ENCODE measurements around the gene NAA35.
"Not testable (repeated sequence)": the region's sequence is repeated elsewhere in the genome, so short reads cannot be mapped to it uniquely, and the experiment has no call there.

The NAA35 gene

DNA sequence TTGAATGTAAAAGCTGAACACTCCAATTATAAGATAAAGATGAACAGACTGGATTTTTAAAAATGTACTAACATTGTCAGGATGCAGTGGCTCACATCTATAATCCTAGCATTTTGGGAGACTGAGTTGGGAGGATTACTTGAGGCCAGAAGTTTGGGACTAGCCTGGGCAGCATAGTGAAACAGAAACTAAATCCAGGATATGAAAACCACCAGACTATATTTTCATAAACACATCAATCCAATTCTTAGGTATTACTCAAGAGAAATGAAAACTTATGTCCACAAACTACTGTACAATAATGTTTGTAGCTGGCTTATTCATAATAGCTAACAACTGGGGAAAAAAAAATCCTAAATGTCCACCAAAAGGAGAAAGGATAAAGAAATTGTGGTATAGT lies 26.8 kb upstream of the NAA35 start:
- Histone ChIP-seq H3K27me3 (ENCODE audit: control insufficient read depth in 1 of 2, insufficient read depth in 2 of 2, low read length in 2 of 2) (no peaks in the 10 kb centered on the region), H3K4me3 (ENCODE audit: low read depth in 1 of 2, low read length in 2 of 2) (no peak overlapping the region), H3K9me3 (ENCODE audit: control insufficient read depth in 1 of 2, low read length in 2 of 2) (no peaks in the 10 kb centered on the region), H3K36me3 (ENCODE audit: control insufficient read depth in 1 of 2, insufficient read depth in 2 of 2, low read length in 2 of 2) (no peaks in the 10 kb centered on the region), H3K27ac (ENCODE audit: low read depth, low read length) (no peak overlapping the region), H3K9ac (ENCODE audit: low read depth in 1 of 2, low read length in 2 of 2) (no peak overlapping the region), H3K4me1 (ENCODE audit: control insufficient read depth in 1 of 2, insufficient read depth in 2 of 2, low read length in 2 of 2) (no peaks in the 10 kb centered on the region)

DNA sequence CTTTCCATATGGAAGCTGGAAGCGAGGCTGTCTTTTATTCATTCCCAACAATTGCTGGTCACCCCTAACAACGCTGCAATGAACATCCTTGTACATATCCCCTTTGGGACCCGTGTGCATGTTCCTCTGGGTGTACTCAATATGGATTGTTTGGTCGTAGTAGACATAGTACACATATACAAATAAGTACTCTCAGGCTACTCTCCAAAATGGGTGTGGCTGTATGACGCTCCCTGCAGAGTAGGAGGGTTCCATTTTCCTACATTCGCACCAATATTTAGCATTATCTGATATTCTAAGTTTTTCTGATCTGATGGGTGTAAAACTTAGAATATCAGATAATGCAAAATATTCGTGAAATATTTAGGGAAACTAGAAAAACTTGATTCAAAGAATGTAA lies 23.2 kb upstream of the NAA35 start:
- Histone ChIP-seq H3K9me3 (ENCODE audit: control insufficient read depth in 1 of 2, low read length in 2 of 2) (no peaks in the 10 kb centered on the region), H3K4me3 (ENCODE audit: low read depth in 1 of 2, low read length in 2 of 2) (no peak overlapping the region), H3K27me3 (ENCODE audit: control insufficient read depth in 1 of 2, insufficient read depth in 2 of 2, low read length in 2 of 2) (no peaks in the 10 kb centered on the region), H3K9ac (ENCODE audit: low read depth in 1 of 2, low read length in 2 of 2) (no peak overlapping the region), H3K4me1 (ENCODE audit: control insufficient read depth in 1 of 2, insufficient read depth in 2 of 2, low read length in 2 of 2) (no peaks in the 10 kb centered on the region), H3K36me3 (ENCODE audit: control insufficient read depth in 1 of 2, insufficient read depth in 2 of 2, low read length in 2 of 2) (no peaks in the 10 kb centered on the region), H3K27ac (ENCODE audit: low read depth, low read length) (no peak overlapping the region)

GRCh38 chr9:85925493-85925892 lies 15.5 kb upstream of the NAA35 start:
- Histone ChIP-seq H3K4me3 (ENCODE audit: low read depth in 1 of 2, low read length in 2 of 2) (no peak overlapping the region), H3K27ac (ENCODE audit: low read depth, low read length) (no peak overlapping the region), H3K36me3 (ENCODE audit: control insufficient read depth in 1 of 2, insufficient read depth in 2 of 2, low read length in 2 of 2) (no peaks in the 10 kb centered on the region), H3K9ac (ENCODE audit: low read depth in 1 of 2, low read length in 2 of 2) (no peak overlapping the region), H3K4me1 (ENCODE audit: control insufficient read depth in 1 of 2, insufficient read depth in 2 of 2, low read length in 2 of 2) (no peaks in the 10 kb centered on the region), H3K9me3 (ENCODE audit: control insufficient read depth in 1 of 2, low read length in 2 of 2) (no peaks in the 10 kb centered on the region), H3K27me3 (ENCODE audit: control insufficient read depth in 1 of 2, insufficient read depth in 2 of 2, low read length in 2 of 2) (no peaks in the 10 kb centered on the region)

GRCh38 chr9:85927076-85927475 lies 13.9 kb upstream of the NAA35 start:
- H3K4me3 ChIP-seq (ENCODE audit: low read depth in 1 of 2, low read length in 2 of 2) = no peak overlapping the region
- H3K9me3 ChIP-seq (ENCODE audit: control insufficient read depth in 1 of 2, low read length in 2 of 2) = no peaks in the 10 kb centered on the region
- no peak overlapping the region for H3K9ac ChIP-seq (ENCODE audit: low read depth in 1 of 2, low read length in 2 of 2)
- no peaks in the 10 kb centered on the region for H3K4me1 ChIP-seq (ENCODE audit: control insufficient read depth in 1 of 2, insufficient read depth in 2 of 2, low read length in 2 of 2)
- H3K27ac ChIP-seq (ENCODE audit: low read depth, low read length) = no peak overlapping the region
- H3K27me3 ChIP-seq (ENCODE audit: control insufficient read depth in 1 of 2, insufficient read depth in 2 of 2, low read length in 2 of 2) = no peaks in the 10 kb centered on the region
- no peaks in the 10 kb centered on the region for H3K36me3 ChIP-seq (ENCODE audit: control insufficient read depth in 1 of 2, insufficient read depth in 2 of 2, low read length in 2 of 2)

- Histone ChIP-seq H3K27ac (ENCODE audit: low read depth, low read length) (no peak overlapping the region), H3K36me3 (ENCODE audit: control insufficient read depth in 1 of 2, insufficient read depth in 2 of 2, low read length in 2 of 2) (no peaks in the 10 kb centered on the region), H3K4me3 (ENCODE audit: low read depth in 1 of 2, low read length in 2 of 2) (no peak overlapping the region), H3K4me1 (ENCODE audit: control insufficient read depth in 1 of 2, insufficient read depth in 2 of 2, low read length in 2 of 2) (no peaks in the 10 kb centered on the region), H3K9me3 (ENCODE audit: control insufficient read depth in 1 of 2, low read length in 2 of 2) (no peaks in the 10 kb centered on the region), H3K27me3 (ENCODE audit: control insufficient read depth in 1 of 2, insufficient read depth in 2 of 2, low read length in 2 of 2) (no peaks in the 10 kb centered on the region), H3K9ac (ENCODE audit: low read depth in 1 of 2, low read length in 2 of 2) (no peak overlapping the region)
These were observed 9.5 kb upstream of the NAA35 start for GRCh38 chr9:85931495-85931894.

DNA sequence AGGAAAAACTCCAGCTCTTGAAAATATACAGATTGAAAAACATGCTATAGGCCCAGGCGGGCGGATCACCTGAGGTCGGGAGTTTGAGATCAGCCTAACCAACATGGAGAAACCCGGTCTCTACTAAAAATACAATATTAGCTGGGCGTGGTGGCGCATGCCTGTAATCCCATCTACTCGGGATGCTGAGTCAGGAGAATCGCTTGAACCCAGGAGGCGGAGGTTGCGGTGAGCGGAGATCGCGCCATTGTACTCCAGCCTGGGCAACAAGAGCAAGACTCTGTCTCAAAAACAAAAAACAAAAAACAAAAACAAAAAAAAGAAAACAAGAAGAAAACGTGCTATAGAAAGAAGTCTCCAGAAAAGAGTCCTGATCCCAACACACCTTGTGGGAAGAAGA lies 5.0 kb upstream of the NAA35 start:
- not testable (repeated sequence) for H3K4me3 ChIP-seq (ENCODE audit: low read depth in 1 of 2, low read length in 2 of 2); H3K4me1 ChIP-seq (ENCODE audit: control insufficient read depth in 1 of 2, insufficient read depth in 2 of 2, low read length in 2 of 2); H3K9me3 ChIP-seq (ENCODE audit: control insufficient read depth in 1 of 2, low read length in 2 of 2); H3K9ac ChIP-seq (ENCODE audit: low read depth in 1 of 2, low read length in 2 of 2); H3K36me3 ChIP-seq (ENCODE audit: control insufficient read depth in 1 of 2, insufficient read depth in 2 of 2, low read length in 2 of 2); H3K27ac ChIP-seq (ENCODE audit: low read depth, low read length); H3K27me3 ChIP-seq (ENCODE audit: control insufficient read depth in 1 of 2, insufficient read depth in 2 of 2, low read length in 2 of 2)

DNA sequence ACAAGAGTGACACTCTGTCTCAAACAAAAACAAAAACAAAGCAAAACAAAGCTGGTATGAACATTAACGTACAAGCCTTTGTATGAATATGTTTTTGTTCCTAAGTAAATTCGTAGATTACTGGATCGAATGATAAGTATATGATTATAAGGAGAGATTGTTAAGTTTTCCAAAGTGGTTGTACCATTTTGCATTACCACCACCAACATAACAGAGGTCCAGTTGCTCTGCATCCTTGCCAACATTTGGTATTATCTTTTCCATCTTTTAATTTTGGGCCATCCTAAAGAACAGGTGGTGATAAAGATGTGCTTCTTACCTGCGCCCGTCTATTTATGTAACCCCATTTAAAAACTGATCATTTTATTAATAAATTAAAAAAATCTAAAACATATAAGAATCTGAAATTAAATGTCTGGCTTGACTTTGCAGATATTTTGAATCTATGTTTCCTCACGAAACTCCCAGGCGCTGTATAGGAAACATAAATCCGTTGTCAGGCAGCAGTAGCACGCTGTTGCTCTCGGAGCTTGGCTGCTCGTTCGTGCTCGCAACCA lies 593 bp upstream of the NAA35 start:
- peaks cover 7 to 10% of the 10 kb centered on the region in 2 donors for H3K36me3 ChIP-seq (ENCODE audit: control insufficient read depth in 1 of 2, insufficient read depth in 2 of 2, low read length in 2 of 2)
- no peaks in the 10 kb centered on the region for H3K27me3 ChIP-seq (ENCODE audit: control insufficient read depth in 1 of 2, insufficient read depth in 2 of 2, low read length in 2 of 2)
- H3K4me1 ChIP-seq (ENCODE audit: control insufficient read depth in 1 of 2, insufficient read depth in 2 of 2, low read length in 2 of 2) = peaks cover 19 to 24% of the 10 kb centered on the region in 2 donors
- peak overlapping the region; percentile 55 to 70 for H3K4me3 ChIP-seq (ENCODE audit: low read depth in 1 of 2, low read length in 2 of 2)
- peak overlapping the region; percentile 49 to 55 for H3K9ac ChIP-seq (ENCODE audit: low read depth in 1 of 2, low read length in 2 of 2)
- no peaks in the 10 kb centered on the region for H3K9me3 ChIP-seq (ENCODE audit: control insufficient read depth in 1 of 2, low read length in 2 of 2)
- peak overlapping the region; percentile 79 for H3K27ac ChIP-seq (ENCODE audit: low read depth, low read length)

DNA sequence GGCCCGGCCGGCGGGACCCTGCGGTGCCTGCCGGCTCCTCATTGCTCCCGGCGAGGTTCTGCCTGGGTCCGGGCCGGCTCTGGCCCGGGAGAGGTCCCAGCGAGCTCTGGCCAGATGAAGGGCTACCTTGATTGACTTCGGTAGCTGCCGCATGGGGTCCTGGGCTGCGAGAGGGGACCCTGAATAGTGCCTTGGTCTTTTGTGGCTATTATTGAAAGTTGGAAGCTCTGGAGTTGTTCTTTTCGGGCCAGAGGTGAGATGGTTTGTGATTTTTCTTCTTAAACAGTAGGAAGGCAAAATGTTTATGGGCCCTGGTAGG lies 635 bp downstream of the NAA35 start:
- H3K27ac ChIP-seq (ENCODE audit: low read depth, low read length) = peak overlapping the region; percentile 94
- H3K9ac ChIP-seq (ENCODE audit: low read depth in 1 of 2, low read length in 2 of 2) = peak overlapping the region; percentile 76 to 95
- H3K4me1 ChIP-seq (ENCODE audit: control insufficient read depth in 1 of 2, insufficient read depth in 2 of 2, low read length in 2 of 2) = peaks cover 19 to 24% of the 10 kb centered on the region in 2 donors
- H3K9me3 ChIP-seq (ENCODE audit: control insufficient read depth in 1 of 2, low read length in 2 of 2) = no peaks in the 10 kb centered on the region
- no peaks in the 10 kb centered on the region for H3K27me3 ChIP-seq (ENCODE audit: control insufficient read depth in 1 of 2, insufficient read depth in 2 of 2, low read length in 2 of 2)
- peak overlapping the region; percentile 72 to 94 for H3K4me3 ChIP-seq (ENCODE audit: low read depth in 1 of 2, low read length in 2 of 2)
- H3K36me3 ChIP-seq (ENCODE audit: control insufficient read depth in 1 of 2, insufficient read depth in 2 of 2, low read length in 2 of 2) = peaks cover 10 to 13% of the 10 kb centered on the region in 2 donors

- no peaks in the 10 kb centered on the region for H3K27me3 ChIP-seq (ENCODE audit: control insufficient read depth in 1 of 2, insufficient read depth in 2 of 2, low read length in 2 of 2)
- H3K27ac ChIP-seq (ENCODE audit: low read depth, low read length) = peak overlapping the region; percentile 94
- H3K4me1 ChIP-seq (ENCODE audit: control insufficient read depth in 1 of 2, insufficient read depth in 2 of 2, low read length in 2 of 2) = peaks cover 19 to 24% of the 10 kb centered on the region in 2 donors
- no peaks in the 10 kb centered on the region for H3K9me3 ChIP-seq (ENCODE audit: control insufficient read depth in 1 of 2, low read length in 2 of 2)
- H3K36me3 ChIP-seq (ENCODE audit: control insufficient read depth in 1 of 2, insufficient read depth in 2 of 2, low read length in 2 of 2) = peaks cover 10 to 18% of the 10 kb centered on the region in 2 donors
- peak overlapping the region; percentile 76 to 95 for H3K9ac ChIP-seq (ENCODE audit: low read depth in 1 of 2, low read length in 2 of 2)
- H3K4me3 ChIP-seq (ENCODE audit: low read depth in 1 of 2, low read length in 2 of 2) = peak overlapping the region; percentile 72 to 94
These were observed 1.3 kb downstream of the NAA35 start for GRCh38 chr9:85941966-85942912.

- Histone ChIP-seq H3K36me3 (ENCODE audit: control insufficient read depth in 1 of 2, insufficient read depth in 2 of 2, low read length in 2 of 2) (peaks cover 13 to 26% of the 10 kb centered on the region in 2 donors), H3K9me3 (ENCODE audit: control insufficient read depth in 1 of 2, low read length in 2 of 2) (no peaks in the 10 kb centered on the region), H3K4me3 (ENCODE audit: low read depth in 1 of 2, low read length in 2 of 2) (no peak overlapping the region), H3K9ac (ENCODE audit: low read depth in 1 of 2, low read length in 2 of 2) (no peak overlapping the region), H3K4me1 (ENCODE audit: control insufficient read depth in 1 of 2, insufficient read depth in 2 of 2, low read length in 2 of 2) (peaks cover 19 to 24% of the 10 kb centered on the region in 2 donors), H3K27me3 (ENCODE audit: control insufficient read depth in 1 of 2, insufficient read depth in 2 of 2, low read length in 2 of 2) (no peaks in the 10 kb centered on the region), H3K27ac (ENCODE audit: low read depth, low read length) (no peak overlapping the region)
These were observed 2.2 kb downstream of the NAA35 start for GRCh38 chr9:85942913-85943709.

All from duodenal mucosa (tissue), 2 donors.